Stimulated activated effector memory CD8-positive, alpha-beta T cell treated with anti-CD3 and anti-CD28 coated beads, Interleukin-12 subunit alpha, Interleukin-12 subunit beta, amount 100 ng/mL, for 72 hours (primary cell): ENCODE measurements around the gene LSM12.
"Not testable (repeated sequence)": the region's sequence is repeated elsewhere in the genome, so short reads cannot be mapped to it uniquely, and the experiment has no call there.

Experiments used
- ATAC-seq: fragments of 150-1000 bp; cut with Tn5 transposase; 2 replicates; pipeline ENCODE4 v1.10.0; 2021
- DNase-seq, 2 donors: peaks; one replicate each; pipeline ENCODE4 v3.0.0; 2021 to 2022; ENCODE audit warnings: low spot score in 2 of 2
- H3K27ac Mint-ChIP-seq: one replicate; pipeline ENCODE4 v1.8.0; 2022; ENCODE audit warnings: mild to moderate bottlenecking, mixed read lengths
- H3K36me3 Mint-ChIP-seq: one replicate; pipeline ENCODE4 v1.8.0; 2022; ENCODE audit warnings: mild to moderate bottlenecking, mixed read lengths
- H3K4me1 Mint-ChIP-seq: one replicate; pipeline ENCODE4 v1.8.0; 2022; ENCODE audit warnings: mixed read lengths
- H3K4me3 Mint-ChIP-seq: one replicate; pipeline ENCODE4 v1.8.0; 2022; ENCODE audit warnings: mild to moderate bottlenecking, mixed read lengths
- H3K9me3 Mint-ChIP-seq: one replicate; pipeline ENCODE4 v1.8.0; 2022; ENCODE audit warnings: mixed read lengths

LSM12 gene

GRCh38 chr17:44044071-44044470 lies 22.4 kb downstream of the LSM12 start:
- no peak overlapping the region for H3K4me3 Mint-ChIP-seq
- H3K9me3 Mint-ChIP-seq: no peaks in the 10 kb centered on the region
- H3K27ac Mint-ChIP-seq: no peak overlapping the region
- no peak for ATAC-seq
- H3K36me3 Mint-ChIP-seq: peaks cover 94% of the 10 kb centered on the region
- peaks cover 21% of the 10 kb centered on the region for H3K4me1 Mint-ChIP-seq
- DNase-seq: no peak

- no peak for DNase-seq
- peaks cover 94% of the 10 kb centered on the region for H3K36me3 Mint-ChIP-seq
- no peak for ATAC-seq
- H3K4me1 Mint-ChIP-seq: peaks cover 21% of the 10 kb centered on the region
- H3K4me3 Mint-ChIP-seq: no peak overlapping the region
- H3K27ac Mint-ChIP-seq: peak overlapping the region; percentile 10
- no peaks in the 10 kb centered on the region for H3K9me3 Mint-ChIP-seq
Measured at GRCh38 chr17:44043272-44043696, 23.2 kb downstream of the LSM12 start.

- H3K4me3 Mint-ChIP-seq: no peak overlapping the region
- no peaks in the 10 kb centered on the region for H3K9me3 Mint-ChIP-seq
- H3K36me3 Mint-ChIP-seq: peaks cover 94% of the 10 kb centered on the region
- DNase-seq: no peak
- ATAC-seq: no peak
- H3K4me1 Mint-ChIP-seq: peaks cover 21% of the 10 kb centered on the region
- no peak overlapping the region for H3K27ac Mint-ChIP-seq
Measured at GRCh38 chr17:44039829-44040635, 26.4 kb downstream of the LSM12 start.

GRCh38 chr17:44038604-44039011 lies 27.9 kb downstream of the LSM12 start:
- ATAC-seq (no peak), DNase-seq (no peak)
- peaks cover 26% of the 10 kb centered on the region for H3K4me1 Mint-ChIP-seq
- H3K9me3 Mint-ChIP-seq: no peaks in the 10 kb centered on the region
- H3K4me3 Mint-ChIP-seq: no peak overlapping the region
- peaks cover 92% of the 10 kb centered on the region for H3K36me3 Mint-ChIP-seq
- H3K27ac Mint-ChIP-seq: no peak overlapping the region

- Mint-ChIP-seq H3K36me3 (peaks cover 92% of the 10 kb centered on the region), H3K9me3 (no peaks in the 10 kb centered on the region), H3K4me3 (no peak overlapping the region), H3K27ac (no peak overlapping the region), H3K4me1 (peaks cover 17% of the 10 kb centered on the region)
- no peak for DNase-seq
- ATAC-seq: no peak
Measured at GRCh38 chr17:44037471-44037870, 29.0 kb downstream of the LSM12 start.

GRCh38 chr17:44034688-44035087 lies 31.8 kb downstream of the LSM12 start:
- H3K4me1 Mint-ChIP-seq, DNase-seq, ATAC-seq, H3K9me3 Mint-ChIP-seq, H3K4me3 Mint-ChIP-seq: not testable (repeated sequence)
- H3K36me3 Mint-ChIP-seq: peaks cover 94% of the 10 kb centered on the region
- H3K27ac Mint-ChIP-seq: peak overlapping the region; percentile 36

- DNase-seq (no peak), ATAC-seq (no peak)
- H3K27ac Mint-ChIP-seq: peak overlapping the region; percentile 36
- peaks cover 94% of the 10 kb centered on the region for H3K36me3 Mint-ChIP-seq
- no peak overlapping the region for H3K4me3 Mint-ChIP-seq
- H3K4me1 Mint-ChIP-seq: peaks cover 15% of the 10 kb centered on the region
- H3K9me3 Mint-ChIP-seq: no peaks in the 10 kb centered on the region
Measured at GRCh38 chr17:44033861-44034408, 32.5 kb downstream of the LSM12 start.

- peaks cover 66% of the 10 kb centered on the region for H3K36me3 Mint-ChIP-seq
- no peak for ATAC-seq
- peaks cover 15% of the 10 kb centered on the region for H3K4me1 Mint-ChIP-seq
- no peak for DNase-seq
- H3K27ac Mint-ChIP-seq: peak overlapping the region; percentile 41
- H3K4me3 Mint-ChIP-seq: no peak overlapping the region
- no peaks in the 10 kb centered on the region for H3K9me3 Mint-ChIP-seq
Measured at GRCh38 chr17:44030482-44030881, 36.0 kb downstream of the LSM12 start.

GRCh38 chr17:44029736-44030135 lies 36.7 kb downstream of the LSM12 start:
- H3K27ac Mint-ChIP-seq: peak overlapping the region; percentile 41
- no peak overlapping the region for H3K4me3 Mint-ChIP-seq
- H3K9me3 Mint-ChIP-seq: no peaks in the 10 kb centered on the region
- ATAC-seq: no peak
- peaks cover 15% of the 10 kb centered on the region for H3K4me1 Mint-ChIP-seq
- DNase-seq: no peak
- peaks cover 62% of the 10 kb centered on the region for H3K36me3 Mint-ChIP-seq

- ATAC-seq (no peak), DNase-seq (no peak)
- Mint-ChIP-seq H3K36me3 (peaks cover 31% of the 10 kb centered on the region), H3K4me3 (no peak overlapping the region), H3K27ac (no peak overlapping the region), H3K4me1 (peaks cover 7% of the 10 kb centered on the region), H3K9me3 (no peaks in the 10 kb centered on the region)
Measured at GRCh38 chr17:44024853-44025252, 41.6 kb downstream of the LSM12 start.

GRCh38 chr17:44024271-44024663 lies 42.2 kb downstream of the LSM12 start:
- Mint-ChIP-seq H3K36me3 (peaks cover 25% of the 10 kb centered on the region), H3K4me3 (no peak overlapping the region), H3K27ac (no peak overlapping the region), H3K4me1 (peaks cover 2% of the 10 kb centered on the region), H3K9me3 (no peaks in the 10 kb centered on the region)
- ATAC-seq (peak; percentile 21), DNase-seq (no peak)

GRCh38 chr17:44023545-44024270 lies 42.8 kb downstream of the LSM12 start:
- H3K27ac Mint-ChIP-seq: no peak overlapping the region
- no peaks in the 10 kb centered on the region for H3K4me1 Mint-ChIP-seq
- H3K4me3 Mint-ChIP-seq: no peak overlapping the region
- H3K9me3 Mint-ChIP-seq: no peaks in the 10 kb centered on the region
- peak; percentile 13 for ATAC-seq
- DNase-seq: no peak
- peaks cover 22% of the 10 kb centered on the region for H3K36me3 Mint-ChIP-seq

GRCh38 chr17:44022246-44022645 lies 44.2 kb downstream of the LSM12 start:
- Mint-ChIP-seq H3K4me1 (no peaks in the 10 kb centered on the region), H3K4me3 (no peak overlapping the region), H3K27ac (no peak overlapping the region), H3K36me3 (peaks cover 22% of the 10 kb centered on the region), H3K9me3 (no peaks in the 10 kb centered on the region)
- DNase-seq (no peak), ATAC-seq (no peak)

- not testable (repeated sequence) for H3K9me3 Mint-ChIP-seq, H3K4me3 Mint-ChIP-seq, H3K4me1 Mint-ChIP-seq, ATAC-seq, H3K27ac Mint-ChIP-seq, DNase-seq
- peaks cover 16% of the 10 kb centered on the region for H3K36me3 Mint-ChIP-seq
Measured at GRCh38 chr17:44021227-44021626, 45.2 kb downstream of the LSM12 start.

GRCh38 chr17:44014437-44015172 lies 51.9 kb downstream of the LSM12 start, which contains the start of gene TMEM101:
TMEM101 (minus strand) TSS chr17:44014963; CDS start chr17:44014952, 11 bp downstream.
- peak within 1 kb of the TSS; percentile 99 for H3K4me3 Mint-ChIP-seq
- ATAC-seq: peak; percentile 96
- peak within 1 kb of the TSS; percentile 98 for H3K27ac Mint-ChIP-seq
- H3K36me3 Mint-ChIP-seq: peaks cover 31% of the 10 kb centered on the region
- DNase-seq: peak; percentile 68 to 91
- H3K4me1 Mint-ChIP-seq: peaks cover 18% of the 10 kb centered on the region
- H3K9me3 Mint-ChIP-seq: no peaks in the 10 kb centered on the region
